ENCODE data around the gene AIPL1. TPM values are rescaled to one million over a fixed set of nuclear protein-coding genes. Genes with fewer than 3 reads are reported as not detected.

The AIPL1 gene
- total and polyA plus RNA-seq, 2 of the 13 experiments (the other 11 are each of a cell fraction or from before 2014, with no cell fraction given): not detected

DNA sequence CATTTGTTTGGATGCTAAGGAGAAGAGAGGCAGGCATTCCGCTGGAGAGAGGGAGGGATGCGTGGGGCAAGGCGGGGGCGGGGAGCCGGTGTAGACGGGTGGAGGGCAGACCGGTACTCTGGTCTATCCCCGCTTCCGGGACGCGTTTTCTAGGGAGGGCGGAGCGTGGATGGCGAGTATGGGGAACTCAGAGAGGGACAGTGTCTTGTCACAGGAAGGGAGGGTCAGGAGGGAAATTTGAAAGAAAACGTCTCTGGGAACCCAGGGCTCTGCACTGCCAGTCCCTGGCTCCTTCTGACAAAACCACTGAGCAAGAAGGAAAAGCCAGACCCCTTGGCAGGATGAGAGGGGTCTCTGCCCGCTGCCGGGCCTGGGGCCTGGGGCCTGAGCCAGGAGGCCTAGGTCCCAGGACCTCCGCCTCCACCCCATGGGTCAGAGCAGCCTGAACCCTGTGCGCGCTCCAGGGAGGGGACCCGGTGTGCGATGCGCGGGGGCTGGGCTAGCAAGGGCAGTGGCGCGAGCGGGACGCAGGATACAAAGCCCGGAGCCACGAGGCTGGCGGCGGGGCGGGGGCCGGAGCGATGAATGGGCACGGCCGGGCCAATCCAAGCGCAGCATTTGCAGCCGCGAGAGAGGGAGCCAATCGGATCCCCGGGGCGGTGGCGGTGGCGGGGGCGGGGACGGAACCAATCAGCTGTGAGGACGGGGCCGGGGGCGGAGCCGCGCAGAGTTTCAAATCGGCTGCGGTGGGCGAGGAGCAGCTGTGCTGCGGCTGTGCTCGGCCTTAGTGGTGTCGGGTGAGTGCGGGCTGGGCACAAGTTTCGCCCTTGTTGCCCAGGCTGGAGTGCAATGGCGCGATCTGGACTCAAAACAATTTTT is 9.0 kb upstream of the AIPL1 start, which contains the start of gene PIMREG (continued):
- TF ChIP-seq, protein P1, sequence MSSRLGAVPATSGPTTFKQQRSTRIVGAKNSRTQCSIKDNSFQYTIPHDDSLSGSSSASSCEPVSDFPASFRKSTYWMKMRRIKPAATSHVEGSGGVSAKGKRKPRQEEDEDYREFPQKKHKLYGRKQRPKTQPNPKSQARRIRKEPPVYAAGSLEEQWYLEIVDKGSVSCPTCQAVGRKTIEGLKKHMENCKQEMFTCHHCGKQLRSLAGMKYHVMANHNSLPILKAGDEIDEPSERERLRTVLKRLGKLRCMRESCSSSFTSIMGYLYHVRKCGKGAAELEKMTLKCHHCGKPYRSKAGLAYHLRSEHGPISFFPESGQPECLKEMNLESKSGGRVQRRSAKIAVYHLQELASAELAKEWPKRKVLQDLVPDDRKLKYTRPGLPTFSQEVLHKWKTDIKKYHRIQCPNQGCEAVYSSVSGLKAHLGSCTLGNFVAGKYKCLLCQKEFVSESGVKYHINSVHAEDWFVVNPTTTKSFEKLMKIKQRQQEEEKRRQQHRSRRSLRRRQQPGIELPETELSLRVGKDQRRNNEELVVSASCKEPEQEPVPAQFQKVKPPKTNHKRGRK (CRISPR knock-in tag; IDR thresholded peaks at IDR 0.05): no peak
- TF ChIP-seq TRIM24 (CRISPR knock-in tag; IDR thresholded peaks at IDR 0.05): no peak
- TF ChIP-seq, protein P2, sequence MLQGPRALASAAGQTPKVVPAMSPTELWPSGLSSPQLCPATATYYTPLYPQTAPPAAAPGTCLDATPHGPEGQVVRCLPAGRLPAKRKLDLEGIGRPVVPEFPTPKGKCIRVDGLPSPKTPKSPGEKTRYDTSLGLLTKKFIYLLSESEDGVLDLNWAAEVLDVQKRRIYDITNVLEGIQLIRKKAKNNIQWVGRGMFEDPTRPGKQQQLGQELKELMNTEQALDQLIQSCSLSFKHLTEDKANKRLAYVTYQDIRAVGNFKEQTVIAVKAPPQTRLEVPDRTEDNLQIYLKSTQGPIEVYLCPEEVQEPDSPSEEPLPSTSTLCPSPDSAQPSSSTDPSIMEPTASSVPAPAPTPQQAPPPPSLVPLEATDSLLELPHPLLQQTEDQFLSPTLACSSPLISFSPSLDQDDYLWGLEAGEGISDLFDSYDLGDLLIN (CRISPR knock-in tag; IDR thresholded peaks at IDR 0.05; ENCODE audit: borderline replicate concordance): no peak
- TF ChIP-seq HDAC2 (CRISPR knock-in tag; IDR thresholded peaks at IDR 0.05): peak; percentile 52; the same call in 1 of the 2 replicates
- peak; percentile 76; the same call in 1 of the 2 replicates for TF ChIP-seq ZNF605 (CRISPR knock-in tag; IDR thresholded peaks at IDR 0.05)
- TF ChIP-seq, protein P3, sequence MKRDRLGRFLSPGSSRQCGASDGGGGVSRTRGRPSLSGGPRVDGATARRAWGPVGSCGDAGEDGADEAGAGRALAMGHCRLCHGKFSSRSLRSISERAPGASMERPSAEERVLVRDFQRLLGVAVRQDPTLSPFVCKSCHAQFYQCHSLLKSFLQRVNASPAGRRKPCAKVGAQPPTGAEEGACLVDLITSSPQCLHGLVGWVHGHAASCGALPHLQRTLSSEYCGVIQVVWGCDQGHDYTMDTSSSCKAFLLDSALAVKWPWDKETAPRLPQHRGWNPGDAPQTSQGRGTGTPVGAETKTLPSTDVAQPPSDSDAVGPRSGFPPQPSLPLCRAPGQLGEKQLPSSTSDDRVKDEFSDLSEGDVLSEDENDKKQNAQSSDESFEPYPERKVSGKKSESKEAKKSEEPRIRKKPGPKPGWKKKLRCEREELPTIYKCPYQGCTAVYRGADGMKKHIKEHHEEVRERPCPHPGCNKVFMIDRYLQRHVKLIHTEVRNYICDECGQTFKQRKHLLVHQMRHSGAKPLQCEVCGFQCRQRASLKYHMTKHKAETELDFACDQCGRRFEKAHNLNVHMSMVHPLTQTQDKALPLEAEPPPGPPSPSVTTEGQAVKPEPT (CRISPR knock-in tag; IDR thresholded peaks at IDR 0.05; ENCODE audit: low read depth): 0 out of 2 replicates have a peak, but pooled peaks have one; percentile 78
- no peak for TF ChIP-seq JARID2 (CRISPR knock-in tag; IDR thresholded peaks at IDR 0.05; ENCODE audit: insufficient replicate concordance)
- TF ChIP-seq, protein P4, sequence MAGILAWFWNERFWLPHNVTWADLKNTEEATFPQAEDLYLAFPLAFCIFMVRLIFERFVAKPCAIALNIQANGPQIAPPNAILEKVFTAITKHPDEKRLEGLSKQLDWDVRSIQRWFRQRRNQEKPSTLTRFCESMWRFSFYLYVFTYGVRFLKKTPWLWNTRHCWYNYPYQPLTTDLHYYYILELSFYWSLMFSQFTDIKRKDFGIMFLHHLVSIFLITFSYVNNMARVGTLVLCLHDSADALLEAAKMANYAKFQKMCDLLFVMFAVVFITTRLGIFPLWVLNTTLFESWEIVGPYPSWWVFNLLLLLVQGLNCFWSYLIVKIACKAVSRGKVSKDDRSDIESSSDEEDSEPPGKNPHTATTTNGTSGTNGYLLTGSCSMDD (CRISPR knock-in tag; IDR thresholded peaks at IDR 0.05): no peak
- TF ChIP-seq ZNF569 (CRISPR knock-in tag; IDR thresholded peaks at IDR 0.05; ENCODE audit: borderline replicate concordance): no peak
- TF ChIP-seq, protein P5, sequence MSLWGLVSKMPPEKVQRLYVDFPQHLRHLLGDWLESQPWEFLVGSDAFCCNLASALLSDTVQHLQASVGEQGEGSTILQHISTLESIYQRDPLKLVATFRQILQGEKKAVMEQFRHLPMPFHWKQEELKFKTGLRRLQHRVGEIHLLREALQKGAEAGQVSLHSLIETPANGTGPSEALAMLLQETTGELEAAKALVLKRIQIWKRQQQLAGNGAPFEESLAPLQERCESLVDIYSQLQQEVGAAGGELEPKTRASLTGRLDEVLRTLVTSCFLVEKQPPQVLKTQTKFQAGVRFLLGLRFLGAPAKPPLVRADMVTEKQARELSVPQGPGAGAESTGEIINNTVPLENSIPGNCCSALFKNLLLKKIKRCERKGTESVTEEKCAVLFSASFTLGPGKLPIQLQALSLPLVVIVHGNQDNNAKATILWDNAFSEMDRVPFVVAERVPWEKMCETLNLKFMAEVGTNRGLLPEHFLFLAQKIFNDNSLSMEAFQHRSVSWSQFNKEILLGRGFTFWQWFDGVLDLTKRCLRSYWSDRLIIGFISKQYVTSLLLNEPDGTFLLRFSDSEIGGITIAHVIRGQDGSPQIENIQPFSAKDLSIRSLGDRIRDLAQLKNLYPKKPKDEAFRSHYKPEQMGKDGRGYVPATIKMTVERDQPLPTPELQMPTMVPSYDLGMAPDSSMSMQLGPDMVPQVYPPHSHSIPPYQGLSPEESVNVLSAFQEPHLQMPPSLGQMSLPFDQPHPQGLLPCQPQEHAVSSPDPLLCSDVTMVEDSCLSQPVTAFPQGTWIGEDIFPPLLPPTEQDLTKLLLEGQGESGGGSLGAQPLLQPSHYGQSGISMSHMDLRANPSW (CRISPR knock-in tag; IDR thresholded peaks at IDR 0.05; ENCODE audit: borderline replicate concordance): no peak
- TF ChIP-seq MIER3 (CRISPR knock-in tag; IDR thresholded peaks at IDR 0.05; ENCODE audit: borderline replicate concordance): no peak; the same call in 1 of the 2 replicates
- peak; percentile 70; the same call in 1 of the 2 replicates for TF ChIP-seq ZNF350 (CRISPR knock-in tag; IDR thresholded peaks at IDR 0.05; ENCODE audit: borderline replicate concordance, low read depth)
- no peak for TF ChIP-seq MLLT10 (CRISPR knock-in tag; IDR thresholded peaks at IDR 0.05)
- no peak for TF ChIP-seq HMG20A (CRISPR knock-in tag; IDR thresholded peaks at IDR 0.05; ENCODE audit: borderline replicate concordance)
- no peak for TF ChIP-seq NCOA5 (CRISPR knock-in tag; IDR thresholded peaks at IDR 0.05)
- TF ChIP-seq ZNF543 (CRISPR knock-in tag; IDR thresholded peaks at IDR 0.05): peak; percentile 60; the same call in 1 of the 2 replicates
- TF ChIP-seq MXD4 (CRISPR knock-in tag; IDR thresholded peaks at IDR 0.05): peak; percentile 89
- peak; percentile 42; the same call in 1 of the 2 replicates for TF ChIP-seq EEA1 (CRISPR knock-in tag; IDR thresholded peaks at IDR 0.05; ENCODE audit: borderline replicate concordance)
